ENCODE data around the gene JUN. TPM values are rescaled to one million over a fixed set of nuclear protein-coding genes. Genes with fewer than 3 reads are reported as not detected.
A peak's percentile ranks its signal among the peaks of the same experiment; 100 is the strongest.

JUN gene
- total RNA-seq, 1 experiment from 2014 or later, result 73.6 TPM

- intact Hi-C loops (cut with micrococcal nuclease), result no loop called here
- TF ChIP-seq EZH2 (IDR thresholded peaks at IDR 0.05; ENCODE audit: low read length, unreplicated experiment) (no peak), EZH2phosphoT487 (IDR thresholded peaks at IDR 0.05; ENCODE audit: borderline replicate concordance, low read length) (no peak), CTCF (conservative IDR thresholded peaks at IDR 0.05; ENCODE audit: low read depth, low read length) (no peak)
- Histone ChIP-seq H3K9ac (ENCODE audit: low read length) (no peak overlapping the region), H3K36me3 (ENCODE audit: low read depth, low read length) (peaks cover 7% of the 10 kb centered on the region), H3K9me2 (replicated peaks; ENCODE audit: low read length) (no peaks in the 10 kb centered on the region), H3K4me3 (ENCODE audit: low read length) (no peak overlapping the region), H3K27ac (ENCODE audit: low read length) (no peak overlapping the region), H3K9me3 (ENCODE audit: low read length) (no peaks in the 10 kb centered on the region), H3K27me3 (ENCODE audit: low read length) (no peaks in the 10 kb centered on the region), H3K79me2 (ENCODE audit: low read length) (peaks cover 37% of the 10 kb centered on the region), H4K20me1 (ENCODE audit: low read length) (peaks cover 38% of the 10 kb centered on the region), H3F3A (ENCODE audit: low read length, unreplicated experiment) (no peaks in the 10 kb centered on the region), H3K4me2 (ENCODE audit: low read length) (no peak overlapping the region), H3K4me1 (ENCODE audit: insufficient read depth, low read length) (peaks cover 16% of the 10 kb centered on the region), H2AFZ (ENCODE audit: low read length) (no peak overlapping the region)
- POLR2A ChIA-PET (ENCODE audit: unreplicated experiment), result interaction anchor here (0.6 to 0.7 kb wide), 3 partner anchors 68 to 366 kb away, joined by 3 to 14 read pairs (median 7); no protein-coding TSS in a partner anchor
- BruUV-seq (replicated peaks), result no TSS peak
- CTCF ChIA-PET, result no interaction called here
- no peak for DNase-seq
- ATAC-seq, result no peak
Observed at GRCh38 chr1:58779059-58779754, 4.6 kb downstream of the JUN start.

- Histone ChIP-seq H3K27ac (ENCODE audit: low read length) (no peak overlapping the region), H2AFZ (ENCODE audit: low read length) (no peak overlapping the region), H3K36me3 (ENCODE audit: low read depth, low read length) (peaks cover 7% of the 10 kb centered on the region), H3K27me3 (ENCODE audit: low read length) (no peaks in the 10 kb centered on the region), H3K9me2 (replicated peaks; ENCODE audit: low read length) (no peaks in the 10 kb centered on the region), H3K9ac (ENCODE audit: low read length) (no peak overlapping the region), H3K79me2 (ENCODE audit: low read length) (peaks cover 33% of the 10 kb centered on the region), H3K4me1 (ENCODE audit: insufficient read depth, low read length) (peaks cover 21% of the 10 kb centered on the region), H3K4me3 (ENCODE audit: low read length) (no peak overlapping the region), H3F3A (ENCODE audit: low read length, unreplicated experiment) (no peaks in the 10 kb centered on the region), H3K9me3 (ENCODE audit: low read length) (no peaks in the 10 kb centered on the region), H3K4me2 (ENCODE audit: low read length) (no peak overlapping the region), H4K20me1 (ENCODE audit: low read length) (peaks cover 36% of the 10 kb centered on the region)
- ATAC-seq (no peak), DNase-seq (no peak)
- ChIA-PET CTCF (no interaction called here), POLR2A (ENCODE audit: unreplicated experiment) (interaction anchor here (0.6 kb wide), 1 partner anchor 366 kb away, joined by 7 read pairs; no protein-coding TSS in a partner anchor)
- intact Hi-C loops (cut with micrococcal nuclease), result no loop called here
- TF ChIP-seq EZH2 (IDR thresholded peaks at IDR 0.05; ENCODE audit: low read length, unreplicated experiment) (no peak), EZH2phosphoT487 (IDR thresholded peaks at IDR 0.05; ENCODE audit: borderline replicate concordance, low read length) (no peak), CTCF (conservative IDR thresholded peaks at IDR 0.05; ENCODE audit: low read depth, low read length) (no peak)
- BruUV-seq (replicated peaks), result no TSS peak
Observed at GRCh38 chr1:58778385-58779000, 5.4 kb downstream of the JUN start.

GRCh38 chr1:58774027-58774426 is 9.8 kb downstream of the JUN start:
- Histone ChIP-seq H3K9me3 (ENCODE audit: low read length) (no peaks in the 10 kb centered on the region), H3K4me3 (ENCODE audit: low read length) (no peak overlapping the region), H3K4me1 (ENCODE audit: insufficient read depth, low read length) (peaks cover 11% of the 10 kb centered on the region), H4K20me1 (ENCODE audit: low read length) (no peaks in the 10 kb centered on the region), H3K79me2 (ENCODE audit: low read length) (no peaks in the 10 kb centered on the region), H3K9me2 (replicated peaks; ENCODE audit: low read length) (no peaks in the 10 kb centered on the region), H2AFZ (ENCODE audit: low read length) (peak overlapping the region; percentile 27), H3K27ac (ENCODE audit: low read length) (no peak overlapping the region), H3F3A (ENCODE audit: low read length, unreplicated experiment) (no peaks in the 10 kb centered on the region), H3K27me3 (ENCODE audit: low read length) (no peaks in the 10 kb centered on the region), H3K36me3 (ENCODE audit: low read depth, low read length) (no peaks in the 10 kb centered on the region), H3K9ac (ENCODE audit: low read length) (no peak overlapping the region), H3K4me2 (ENCODE audit: low read length) (no peak overlapping the region)
- ATAC-seq (no peak), DNase-seq (no peak)
- intact Hi-C loops (cut with micrococcal nuclease), result no loop called here
- POLR2A ChIA-PET (ENCODE audit: unreplicated experiment), result no interaction called here
- BruUV-seq (replicated peaks), result no TSS peak
- CTCF ChIA-PET, result no interaction called here
- TF ChIP-seq EZH2phosphoT487 (IDR thresholded peaks at IDR 0.05; ENCODE audit: borderline replicate concordance, low read length) (no peak), EZH2 (IDR thresholded peaks at IDR 0.05; ENCODE audit: low read length, unreplicated experiment) (no peak), CTCF (conservative IDR thresholded peaks at IDR 0.05; ENCODE audit: low read depth, low read length) (no peak)

Measured in PC-3 (cell line).